ENCODE data around the gene JAZF1. TPM values are rescaled to one million over a fixed set of nuclear protein-coding genes. Genes with fewer than 3 reads are reported as not detected.
A peak's percentile ranks its signal among the peaks of the same experiment; 100 is the strongest.

The JAZF1 gene
- total and polyA plus RNA-seq, 2 donors: 3.9 to 14.5 TPM

GRCh38 chr7:28083998-28084985 is 96.3 kb downstream of the JAZF1 start:
- WGBS: 96% methylated on average over 6 of the region's 6 CpGs
- Histone ChIP-seq H3K27me3 (ENCODE audit: control insufficient read depth in 2 of 2, insufficient read depth in 1 of 2, low read length in 1 of 2) (no peaks in the 10 kb centered on the region), H3K27ac (ENCODE audit: low read depth in 1 of 2, low read length in 1 of 2) (peak overlapping the region in 1 of 2 donors; percentile 18), H3K9me3 (ENCODE audit: control insufficient read depth in 2 of 2, insufficient read depth in 1 of 2, low read length in 1 of 2) (no peaks in the 10 kb centered on the region), H3K4me3 (ENCODE audit: low read length in 2 of 2) (no peak overlapping the region), H3K4me1 (ENCODE audit: control insufficient read depth in 2 of 2, insufficient read depth in 2 of 2, low read length in 2 of 2) (no peaks in the 10 kb centered on the region), H3K36me3 (ENCODE audit: control insufficient read depth in 2 of 2, insufficient read depth in 2 of 2, low read length in 1 of 2) (no peaks in the 10 kb centered on the region)
- no peak for DNase-seq (ENCODE audit: low read depth in 6 of 9, low spot score in 9 of 9)

- Histone ChIP-seq H3K4me3 (ENCODE audit: low read length in 2 of 2) (no peak overlapping the region), H3K4me1 (ENCODE audit: control insufficient read depth in 2 of 2, insufficient read depth in 2 of 2, low read length in 2 of 2) (no peaks in the 10 kb centered on the region)
- no peak for DNase-seq (ENCODE audit: low read depth in 6 of 9, low spot score in 9 of 9)
Measured at GRCh38 chr7:28083164-28083997, 97.2 kb downstream of the JAZF1 start.

GRCh38 chr7:28082071-28082470 is 98.5 kb downstream of the JAZF1 start:
- no peaks in the 10 kb centered on the region for H3K27me3 ChIP-seq (ENCODE audit: control insufficient read depth in 2 of 2, insufficient read depth in 1 of 2, low read length in 1 of 2)
- no peaks in the 10 kb centered on the region for H3K4me1 ChIP-seq (ENCODE audit: control insufficient read depth in 2 of 2, insufficient read depth in 2 of 2, low read length in 2 of 2)
- DNase-seq (ENCODE audit: low read depth in 6 of 9, low spot score in 9 of 9): no peak
- WGBS: 97% methylated on average over 5 of the region's 5 CpGs
- no peaks in the 10 kb centered on the region for H3K9me3 ChIP-seq (ENCODE audit: control insufficient read depth in 2 of 2, insufficient read depth in 1 of 2, low read length in 1 of 2)
- no peaks in the 10 kb centered on the region for H3K36me3 ChIP-seq (ENCODE audit: control insufficient read depth in 2 of 2, insufficient read depth in 2 of 2, low read length in 1 of 2)
- no peak overlapping the region for H3K4me3 ChIP-seq (ENCODE audit: low read length in 2 of 2)
- H3K27ac ChIP-seq (ENCODE audit: low read depth in 1 of 2, low read length in 1 of 2): no peak overlapping the region

More at GRCh38 chr7:28083164-28083997, 97.2 kb downstream of the JAZF1 start:
- 97% methylated on average over 8 of the region's 8 CpGs for WGBS
- no peaks in the 10 kb centered on the region for H3K27me3 ChIP-seq (ENCODE audit: control insufficient read depth in 2 of 2, insufficient read depth in 1 of 2, low read length in 1 of 2)
- no peaks in the 10 kb centered on the region for H3K36me3 ChIP-seq (ENCODE audit: control insufficient read depth in 2 of 2, insufficient read depth in 2 of 2, low read length in 1 of 2)
- H3K27ac ChIP-seq (ENCODE audit: low read depth in 1 of 2, low read length in 1 of 2): no peak overlapping the region
- H3K9me3 ChIP-seq (ENCODE audit: control insufficient read depth in 2 of 2, insufficient read depth in 1 of 2, low read length in 1 of 2): no peaks in the 10 kb centered on the region

GRCh38 chr7:28081016-28081415 is 99.6 kb downstream of the JAZF1 start:
- 29% methylated on average over 5 of the region's 5 CpGs for WGBS
- no peak for DNase-seq (ENCODE audit: low read depth in 6 of 9, low spot score in 9 of 9)
- Histone ChIP-seq H3K4me3 (ENCODE audit: low read length in 2 of 2) (no peak overlapping the region), H3K27ac (ENCODE audit: low read depth in 1 of 2, low read length in 1 of 2) (no peak overlapping the region), H3K4me1 (ENCODE audit: control insufficient read depth in 2 of 2, insufficient read depth in 2 of 2, low read length in 2 of 2) (no peaks in the 10 kb centered on the region), H3K9me3 (ENCODE audit: control insufficient read depth in 2 of 2, insufficient read depth in 1 of 2, low read length in 1 of 2) (no peaks in the 10 kb centered on the region), H3K27me3 (ENCODE audit: control insufficient read depth in 2 of 2, insufficient read depth in 1 of 2, low read length in 1 of 2) (no peaks in the 10 kb centered on the region), H3K36me3 (ENCODE audit: control insufficient read depth in 2 of 2, insufficient read depth in 2 of 2, low read length in 1 of 2) (no peaks in the 10 kb centered on the region)

GRCh38 chr7:28078036-28078901 is 102.3 kb downstream of the JAZF1 start:
- Histone ChIP-seq H3K36me3 (ENCODE audit: control insufficient read depth in 2 of 2, insufficient read depth in 2 of 2, low read length in 1 of 2) (no peaks in the 10 kb centered on the region), H3K27ac (ENCODE audit: low read depth in 1 of 2, low read length in 1 of 2) (no peak overlapping the region), H3K9me3 (ENCODE audit: control insufficient read depth in 2 of 2, insufficient read depth in 1 of 2, low read length in 1 of 2) (no peaks in the 10 kb centered on the region), H3K4me1 (ENCODE audit: control insufficient read depth in 2 of 2, insufficient read depth in 2 of 2, low read length in 2 of 2) (no peaks in the 10 kb centered on the region), H3K4me3 (ENCODE audit: low read length in 2 of 2) (no peak overlapping the region), H3K27me3 (ENCODE audit: control insufficient read depth in 2 of 2, insufficient read depth in 1 of 2, low read length in 1 of 2) (no peaks in the 10 kb centered on the region)
- 35% methylated on average over 7 of the region's 7 CpGs for WGBS
- DNase-seq (ENCODE audit: low read depth in 6 of 9, low spot score in 9 of 9): peak in 8 of 9 donors; percentile 10 to 55 (median 22)

- H3K4me1 ChIP-seq (ENCODE audit: control insufficient read depth in 2 of 2, insufficient read depth in 2 of 2, low read length in 2 of 2): no peaks in the 10 kb centered on the region
- 97% methylated on average over 2 of the region's 2 CpGs for WGBS
- H3K4me3 ChIP-seq (ENCODE audit: low read length in 2 of 2): no peak overlapping the region
- H3K36me3 ChIP-seq (ENCODE audit: control insufficient read depth in 2 of 2, insufficient read depth in 2 of 2, low read length in 1 of 2): no peaks in the 10 kb centered on the region
- DNase-seq (ENCODE audit: low read depth in 6 of 9, low spot score in 9 of 9): no peak
- H3K9me3 ChIP-seq (ENCODE audit: control insufficient read depth in 2 of 2, insufficient read depth in 1 of 2, low read length in 1 of 2): no peaks in the 10 kb centered on the region
- no peak overlapping the region for H3K27ac ChIP-seq (ENCODE audit: low read depth in 1 of 2, low read length in 1 of 2)
- no peaks in the 10 kb centered on the region for H3K27me3 ChIP-seq (ENCODE audit: control insufficient read depth in 2 of 2, insufficient read depth in 1 of 2, low read length in 1 of 2)
Measured at GRCh38 chr7:28077616-28078015, 103.0 kb downstream of the JAZF1 start.

GRCh38 chr7:28076423-28077200 is 104.0 kb downstream of the JAZF1 start:
- no peaks in the 10 kb centered on the region for H3K27me3 ChIP-seq (ENCODE audit: control insufficient read depth in 2 of 2, insufficient read depth in 1 of 2, low read length in 1 of 2)
- WGBS: 97% methylated on average over 11 of the region's 11 CpGs
- no peaks in the 10 kb centered on the region for H3K36me3 ChIP-seq (ENCODE audit: control insufficient read depth in 2 of 2, insufficient read depth in 2 of 2, low read length in 1 of 2)
- H3K4me3 ChIP-seq (ENCODE audit: low read length in 2 of 2): no peak overlapping the region
- DNase-seq (ENCODE audit: low read depth in 6 of 9, low spot score in 9 of 9): no peak
- no peak overlapping the region for H3K27ac ChIP-seq (ENCODE audit: low read depth in 1 of 2, low read length in 1 of 2)
- H3K4me1 ChIP-seq (ENCODE audit: control insufficient read depth in 2 of 2, insufficient read depth in 2 of 2, low read length in 2 of 2): no peaks in the 10 kb centered on the region
- no peaks in the 10 kb centered on the region for H3K9me3 ChIP-seq (ENCODE audit: control insufficient read depth in 2 of 2, insufficient read depth in 1 of 2, low read length in 1 of 2)

GRCh38 chr7:28075674-28076358 is 104.8 kb downstream of the JAZF1 start:
- WGBS: 98% methylated on average over 3 of the region's 3 CpGs

More at GRCh38 chr7:28075674-28076358, 104.8 kb downstream of the JAZF1 start:
- Histone ChIP-seq H3K27ac (ENCODE audit: low read depth in 1 of 2, low read length in 1 of 2) (no peak overlapping the region), H3K4me1 (ENCODE audit: control insufficient read depth in 2 of 2, insufficient read depth in 2 of 2, low read length in 2 of 2) (no peaks in the 10 kb centered on the region), H3K9me3 (ENCODE audit: control insufficient read depth in 2 of 2, insufficient read depth in 1 of 2, low read length in 1 of 2) (no peaks in the 10 kb centered on the region), H3K4me3 (ENCODE audit: low read length in 2 of 2) (no peak overlapping the region), H3K36me3 (ENCODE audit: control insufficient read depth in 2 of 2, insufficient read depth in 2 of 2, low read length in 1 of 2) (no peaks in the 10 kb centered on the region), H3K27me3 (ENCODE audit: control insufficient read depth in 2 of 2, insufficient read depth in 1 of 2, low read length in 1 of 2) (no peaks in the 10 kb centered on the region)
- no peak for DNase-seq (ENCODE audit: low read depth in 6 of 9, low spot score in 9 of 9)

Data from thymus (tissue), 11 donors.